ENCODE measurements around the gene MAGEB1.

- TF ChIP-seq CTCF (IDR thresholded peaks at IDR 0.05; ENCODE audit: low read depth, low read length, poor library complexity, severe bottlenecking) = no peak
- no peak for TF ChIP-seq EZH2phosphoT487 (IDR thresholded peaks at IDR 0.05; ENCODE audit: borderline replicate concordance, low read length)
Measured at GRCh38 chrX:30248854-30249253, 1.9 kb downstream of the MAGEB1 start.
